ENCODE results near the gene LGI1. TPM values are rescaled to one million over a fixed set of nuclear protein-coding genes. Genes with fewer than 3 reads are reported as not detected.

Gene LGI1
- total RNA-seq, 1 experiment from 2014 or later: 1.2 TPM

DNA sequence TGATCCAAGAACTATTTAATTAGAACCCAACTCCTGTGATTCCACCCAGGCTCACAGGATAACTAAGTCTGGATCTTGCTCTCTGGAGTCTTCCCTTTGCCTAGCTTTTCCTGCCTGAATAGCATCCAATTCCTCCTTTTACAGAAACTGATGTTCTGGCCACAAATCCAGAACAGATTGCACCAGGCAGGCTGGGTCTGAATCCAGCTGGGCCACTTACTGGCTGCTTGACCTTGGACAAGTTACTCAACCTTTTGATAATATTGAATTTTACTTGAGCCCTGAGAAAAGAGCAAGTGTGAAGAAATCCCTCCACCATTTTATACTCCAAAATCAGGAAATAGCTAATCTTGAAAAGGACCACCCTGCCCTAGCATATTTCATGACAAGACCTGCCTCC is 80.5 kb downstream of the LGI1 start:
- Mint-ChIP-seq H3K36me3 (ENCODE audit: insufficient read depth in 1 of 3, low read depth in 3 of 3) (peaks cover 6 to 9% (median 8%) of the 10 kb centered on the region in 3 experiments; a peak in 5 of 7 replicates), H3K27me3 (ENCODE audit: low read depth) (peaks cover 99% of the 10 kb centered on the region), H3K4me1 (peaks cover 9% of the 10 kb centered on the region in 2 experiments), H3K4me3 (no peak overlapping the region), H3K27ac (no peak overlapping the region), H3K9me3 (peaks cover 16 to 23% of the 10 kb centered on the region in 2 experiments)
- H3K23ac ChIP-seq (ENCODE audit: insufficient read length, low read depth, low read length): no peak overlapping the region
- no peak for DNase-seq
- no peaks in the 10 kb centered on the region for H3K23me2 ChIP-seq (ENCODE audit: insufficient read length, low read depth, low read length, poor library complexity, severe bottlenecking)
- H2BK15ac ChIP-seq (ENCODE audit: low read depth, low read length): no peak overlapping the region
- H2AFZ ChIP-seq (ENCODE audit: low read length): no peak overlapping the region
- H3K14ac ChIP-seq (ENCODE audit: insufficient read depth, low read length): no peak overlapping the region
- H2BK20ac ChIP-seq (ENCODE audit: low read depth, low read length, poor library complexity, severe bottlenecking): no peak overlapping the region
- no peak overlapping the region for H2BK120ac ChIP-seq (ENCODE audit: low read depth, low read length, poor library complexity, severe bottlenecking)
- H3K9ac ChIP-seq (ENCODE audit: extremely low read depth, insufficient read length, low read length): no peak overlapping the region
- H3K4ac ChIP-seq (ENCODE audit: low read depth, low read length): no peak overlapping the region
- no peaks in the 10 kb centered on the region for H3K4me1 ChIP-seq (ENCODE audit: insufficient read depth, low read length)
- no peaks in the 10 kb centered on the region for H3K79me2 ChIP-seq (ENCODE audit: insufficient read depth, low read length)
- H3K27ac ChIP-seq (ENCODE audit: insufficient read length, low read depth, low read length): no peak overlapping the region
- no peaks in the 10 kb centered on the region for H3K79me1 ChIP-seq (ENCODE audit: insufficient read depth, low read depth, low read length, poor library complexity, severe bottlenecking)
- H3K4me2 ChIP-seq (ENCODE audit: insufficient read depth, insufficient read length, low read length): no peak overlapping the region
- H3K27me3 ChIP-seq (ENCODE audit: insufficient read depth, low read length): peaks cover 74% of the 10 kb centered on the region
- no peaks in the 10 kb centered on the region for H4K20me1 ChIP-seq (ENCODE audit: control insufficient read depth, insufficient read depth, insufficient read length)
- H3K9me3 ChIP-seq (ENCODE audit: control insufficient read depth, low read depth, low read length): peaks cover 4% of the 10 kb centered on the region
- no peak overlapping the region for H4K5ac ChIP-seq (ENCODE audit: insufficient read length, low read depth, low read length)
- no peak overlapping the region for H3K18ac ChIP-seq (ENCODE audit: insufficient read length, low read depth, low read length)
- no peak overlapping the region for H3T11ph ChIP-seq (ENCODE audit: low read length)
- H2BK5ac ChIP-seq (ENCODE audit: insufficient read length, low read length): no peak overlapping the region
- no peak for TF ChIP-seq CTCF (conservative IDR thresholded peaks at IDR 0.05)
- H3K56ac ChIP-seq (ENCODE audit: insufficient read length, low read depth, low read length): no peak overlapping the region
- no peak overlapping the region for H2BK12ac ChIP-seq (ENCODE audit: insufficient read length, low read depth, low read length)
- H4K8ac ChIP-seq (replicated peaks; ENCODE audit: insufficient read length, low read depth, low read length): no peak overlapping the region
- no peak overlapping the region for H2AK5ac ChIP-seq (ENCODE audit: insufficient read length, low read length)
- H4K91ac ChIP-seq (ENCODE audit: insufficient read length, low read depth, low read length): no peak overlapping the region
